Measurements from ENCODE around the gene RSPH3. TPM values are rescaled to one million over a fixed set of nuclear protein-coding genes. Genes with fewer than 3 reads are reported as not detected.

RSPH3 gene
- polyA plus RNA-seq, 1 of the 3 experiments (the other 2 are of a cell fraction): 2.1 TPM

- TF ChIP-seq RAD21 (IDR thresholded peaks at IDR 0.05; ENCODE audit: low read length) (no peak), TEAD4 (IDR thresholded peaks at IDR 0.05; ENCODE audit: borderline replicate concordance, insufficient read depth) (no peak), POLR2AphosphoS5 (IDR thresholded peaks at IDR 0.05; ENCODE audit: low read depth, low read length) (no peak), EP300 (IDR thresholded peaks at IDR 0.05; ENCODE audit: borderline replicate concordance in 1 of 2, low read depth in 1 of 2, low read length in 1 of 2) (no peak), SIN3A (IDR thresholded peaks at IDR 0.05; ENCODE audit: borderline replicate concordance, low read depth, low read length) (no peak)
These were observed 61.8 kb downstream of the RSPH3 start (continued) for GRCh38 chr6:158938220-158938619.

GRCh38 chr6:158934157-158934556 is 65.8 kb downstream of the RSPH3 start:
- no peaks in the 10 kb centered on the region for H3K27me3 ChIP-seq (ENCODE audit: insufficient read depth)
- no peak overlapping the region for H3K4me3 ChIP-seq (ENCODE audit: low read depth in 2 of 2, low read length in 1 of 2)
- H2AFZ ChIP-seq (ENCODE audit: low read depth): no peak overlapping the region
- no peaks in the 10 kb centered on the region for H3K4me1 ChIP-seq (ENCODE audit: control insufficient read depth in 1 of 2, insufficient read depth in 2 of 2, low read depth in 1 of 2, low read length in 1 of 2)
- no peaks in the 10 kb centered on the region for H4K20me1 ChIP-seq (ENCODE audit: insufficient read depth)
- ChIA-PET CTCF (interaction anchor here (1.5 kb wide), 1 partner anchor 216 kb away, joined by 4 read pairs; no protein-coding TSS in a partner anchor), POLR2A (no interaction called here)
- no peak overlapping the region for H3K9ac ChIP-seq
- H3K9me3 ChIP-seq: no peaks in the 10 kb centered on the region
- no peak overlapping the region for H3K27ac ChIP-seq (ENCODE audit: low read depth in 2 of 2, low read length in 1 of 2)
- no peaks in the 10 kb centered on the region for H3K79me2 ChIP-seq (ENCODE audit: insufficient read depth)
- WGBS (ENCODE audit: low lambda C conversion rate): 96% methylated on average over 5 of the region's 5 CpGs
- no peak for DNase-seq
- H3K36me3 ChIP-seq (replicated peaks in 1 of 2; ENCODE audit: control insufficient read depth in 1 of 2, insufficient read depth in 2 of 2, low read length in 1 of 2): no peaks in the 10 kb centered on the region
- TF ChIP-seq FOSL2 (IDR thresholded peaks at IDR 0.05; ENCODE audit: borderline replicate concordance, low read depth) (no peak), GATA2 (CRISPR knock-in tag; IDR thresholded peaks at IDR 0.05) (no peak), TCF12 (IDR thresholded peaks at IDR 0.05) (no peak), TAF1 (IDR thresholded peaks at IDR 0.05; ENCODE audit: borderline replicate concordance, low read depth, low read length) (no peak), JUND (IDR thresholded peaks at IDR 0.05) (no peak), SIN3A (IDR thresholded peaks at IDR 0.05; ENCODE audit: borderline replicate concordance, low read depth, low read length) (no peak), RCOR1 (IDR thresholded peaks at IDR 0.05; ENCODE audit: low read length) (no peak), FOXM1 (IDR thresholded peaks at IDR 0.05; ENCODE audit: low read depth) (no peak), MEF2A (IDR thresholded peaks at IDR 0.05; ENCODE audit: borderline replicate concordance, low read depth) (no peak), IRF3 (IDR thresholded peaks at IDR 0.05; ENCODE audit: low read depth, low read length) (no peak), FOXJ3 (CRISPR knock-in tag; IDR thresholded peaks at IDR 0.05) (no peak)
- H3F3A ChIP-seq (replicated peaks; ENCODE audit: insufficient read depth): no peaks in the 10 kb centered on the region
- no peak overlapping the region for H3K4me2 ChIP-seq
- H3K9me2 ChIP-seq: no peaks in the 10 kb centered on the region

- Histone ChIP-seq H3K9me2 (no peaks in the 10 kb centered on the region), H3K4me3 (ENCODE audit: low read depth in 2 of 2, low read length in 1 of 2) (no peak overlapping the region), H3K36me3 (replicated peaks in 1 of 2; ENCODE audit: control insufficient read depth in 1 of 2, insufficient read depth in 2 of 2, low read length in 1 of 2) (no peaks in the 10 kb centered on the region), H3K9me3 (no peaks in the 10 kb centered on the region), H3K79me2 (ENCODE audit: insufficient read depth) (no peaks in the 10 kb centered on the region), H3K4me2 (no peak overlapping the region), H3K27ac (ENCODE audit: low read depth in 2 of 2, low read length in 1 of 2) (no peak overlapping the region), H2AFZ (ENCODE audit: low read depth) (no peak overlapping the region), H3K9ac (no peak overlapping the region), H4K20me1 (ENCODE audit: insufficient read depth) (no peaks in the 10 kb centered on the region), H3F3A (replicated peaks; ENCODE audit: insufficient read depth) (no peaks in the 10 kb centered on the region), H3K4me1 (ENCODE audit: control insufficient read depth in 1 of 2, insufficient read depth in 2 of 2, low read depth in 1 of 2, low read length in 1 of 2) (no peaks in the 10 kb centered on the region), H3K27me3 (ENCODE audit: insufficient read depth) (no peaks in the 10 kb centered on the region)
- POLR2A ChIA-PET: no interaction called here
- 64% methylated on average over 4 of the region's 4 CpGs for WGBS (ENCODE audit: low lambda C conversion rate)
- TF ChIP-seq USF1 (IDR thresholded peaks at IDR 0.05; ENCODE audit: borderline replicate concordance, low read depth): no peak
- no peak for TF ChIP-seq ZBTB33 (IDR thresholded peaks at IDR 0.05; ENCODE audit: borderline replicate concordance, low read depth)
- TF ChIP-seq RXRA (IDR thresholded peaks at IDR 0.05; ENCODE audit: borderline replicate concordance, low read depth): no peak
- no peak for TF ChIP-seq RFX5 (IDR thresholded peaks at IDR 0.05; ENCODE audit: low read length)
- TF ChIP-seq POLR2AphosphoS5 (IDR thresholded peaks at IDR 0.05; ENCODE audit: low read depth, low read length): no peak
- TF ChIP-seq YY1 (IDR thresholded peaks at IDR 0.05; ENCODE audit: low read depth): no peak
- no peak for TF ChIP-seq RAD21 (IDR thresholded peaks at IDR 0.05; ENCODE audit: low read length)
- TF ChIP-seq ELF1 (IDR thresholded peaks at IDR 0.05): no peak
- TF ChIP-seq NFIC (IDR thresholded peaks at IDR 0.05; ENCODE audit: borderline replicate concordance): no peak
- TF ChIP-seq TEAD4 (IDR thresholded peaks at IDR 0.05; ENCODE audit: borderline replicate concordance, insufficient read depth): no peak
- no peak for TF ChIP-seq GABPA (IDR thresholded peaks at IDR 0.05; ENCODE audit: low read depth)
- CTCF ChIA-PET: no interaction called here
- no peak for DNase-seq
These were observed 66.9 kb downstream of the RSPH3 start for GRCh38 chr6:158933079-158933595.

Measured in SK-N-SH (cell line).